Activated CD4-positive, alpha-beta T cell treated with anti-CD3 and anti-CD28 coated beads, Interleukin-2, amount 50 U/mL, for 16 hours (primary cell): ENCODE results near the gene STRAP.
"Not testable (repeated sequence)": the region's sequence is repeated elsewhere in the genome, so short reads cannot be mapped to it uniquely, and the experiment has no call there.

Experiments
- DNase-seq: peaks from one replicate; pipeline ENCODE4 v3.0.0-alpha.2; 2020

The STRAP gene

DNA sequence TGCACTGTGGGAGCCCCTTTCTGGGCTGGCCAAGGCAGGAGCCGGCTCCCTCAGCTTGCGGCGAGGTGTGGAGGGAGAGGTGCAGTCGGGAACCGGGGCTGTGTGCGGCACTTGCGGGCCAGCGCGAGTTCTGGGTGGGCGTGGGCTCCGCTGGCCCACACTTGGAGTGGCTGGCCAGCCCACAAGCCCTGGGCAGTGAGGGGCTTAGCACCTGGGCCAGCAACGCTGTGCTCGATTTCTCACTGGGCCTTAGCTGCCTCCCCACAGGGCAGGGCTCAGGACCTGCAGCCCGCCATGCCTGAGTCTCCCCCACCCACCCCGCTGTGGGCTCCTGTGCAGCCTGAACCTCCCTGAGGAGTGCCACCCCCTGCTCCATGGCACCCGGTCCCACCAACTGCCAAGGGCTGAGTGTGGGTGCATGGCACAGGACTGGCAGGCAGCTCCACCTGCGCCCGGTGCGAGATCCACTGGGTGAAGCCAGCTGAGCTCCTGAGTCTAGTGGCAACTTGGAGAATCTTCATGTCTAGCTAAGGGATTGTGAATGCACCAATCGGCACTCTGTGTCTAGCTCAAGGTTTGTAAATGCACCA is 7.5 kb upstream of the STRAP start:
- DNase-seq, result not testable (repeated sequence)

GRCh38 chr12:15875863-15876262 is 6.3 kb upstream of the STRAP start:
- no peak for DNase-seq

DNA sequence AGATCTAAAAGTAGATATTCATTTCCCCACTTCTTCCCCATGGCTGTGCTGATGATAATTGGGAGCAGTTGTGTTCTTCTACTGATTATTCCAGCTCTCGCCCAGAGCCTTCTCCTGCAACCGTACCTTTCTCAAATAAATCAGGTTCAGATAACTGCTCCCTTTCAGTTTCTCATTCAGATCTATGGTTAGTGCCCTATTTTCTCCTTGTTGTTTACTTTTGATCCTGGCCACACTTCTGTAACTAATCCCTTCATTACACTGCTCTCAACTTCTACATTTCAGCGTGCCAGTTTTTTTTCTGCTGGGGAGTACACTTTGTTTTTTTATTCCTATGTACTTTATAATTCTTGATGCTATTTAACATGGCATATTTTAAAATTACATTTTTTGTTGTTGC is 2.8 kb upstream of the STRAP start:
- DNase-seq, result no peak

DNA sequence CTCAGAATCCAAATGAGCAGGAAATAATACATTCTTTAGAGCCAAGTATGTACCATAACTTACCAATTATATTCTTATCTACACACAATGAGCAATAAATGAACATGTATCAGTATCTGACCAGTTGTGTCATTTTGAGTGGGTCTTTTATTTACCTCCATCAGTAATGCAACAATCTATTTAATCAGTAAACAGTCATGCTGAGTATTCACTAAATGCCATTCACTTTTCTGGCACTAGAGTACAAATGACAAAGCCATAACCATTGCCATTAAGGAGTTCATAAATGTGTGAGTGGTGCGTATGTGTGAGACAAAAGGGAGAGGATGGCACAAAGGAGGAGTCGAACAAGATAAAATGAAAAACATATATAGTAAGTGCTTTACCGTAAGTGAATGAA is 1.5 kb upstream of the STRAP start:
- DNase-seq, result no peak

GRCh38 chr12:15883536-15883935 is 1.3 kb downstream of the STRAP start:
- no peak for DNase-seq

DNA sequence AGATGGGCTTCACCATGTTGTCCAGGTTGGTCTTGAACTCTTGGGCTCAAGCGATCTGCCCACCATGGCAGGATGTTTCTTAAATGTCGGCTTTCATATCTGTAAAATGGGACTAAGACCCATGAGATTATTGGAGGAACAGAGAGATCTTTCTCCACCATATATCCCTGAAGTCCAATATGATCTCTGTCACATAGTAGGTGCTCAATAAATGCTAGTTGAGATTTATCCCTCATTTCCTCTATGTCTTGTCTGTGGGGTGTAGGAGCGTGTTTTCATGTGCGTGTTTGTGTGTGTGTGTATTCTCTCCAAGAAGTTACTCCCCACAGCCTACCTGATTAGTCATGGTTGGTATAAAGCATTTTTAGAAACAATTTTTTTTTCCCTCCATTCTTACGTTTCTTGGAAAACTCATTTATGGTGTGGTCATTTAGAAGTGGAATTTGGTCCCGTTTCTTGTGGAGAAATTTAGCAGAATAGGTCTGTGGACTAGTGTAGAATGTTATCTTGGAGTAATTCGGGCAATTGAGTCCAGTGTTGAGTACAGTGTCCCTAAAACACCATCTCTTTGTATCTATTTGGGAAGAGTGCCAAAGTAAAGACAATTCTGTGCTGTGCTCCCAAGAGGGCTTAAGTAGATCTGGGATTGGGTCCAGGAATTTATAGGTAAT is 4.3 kb downstream of the STRAP start:
- DNase-seq, result no peak

DNA sequence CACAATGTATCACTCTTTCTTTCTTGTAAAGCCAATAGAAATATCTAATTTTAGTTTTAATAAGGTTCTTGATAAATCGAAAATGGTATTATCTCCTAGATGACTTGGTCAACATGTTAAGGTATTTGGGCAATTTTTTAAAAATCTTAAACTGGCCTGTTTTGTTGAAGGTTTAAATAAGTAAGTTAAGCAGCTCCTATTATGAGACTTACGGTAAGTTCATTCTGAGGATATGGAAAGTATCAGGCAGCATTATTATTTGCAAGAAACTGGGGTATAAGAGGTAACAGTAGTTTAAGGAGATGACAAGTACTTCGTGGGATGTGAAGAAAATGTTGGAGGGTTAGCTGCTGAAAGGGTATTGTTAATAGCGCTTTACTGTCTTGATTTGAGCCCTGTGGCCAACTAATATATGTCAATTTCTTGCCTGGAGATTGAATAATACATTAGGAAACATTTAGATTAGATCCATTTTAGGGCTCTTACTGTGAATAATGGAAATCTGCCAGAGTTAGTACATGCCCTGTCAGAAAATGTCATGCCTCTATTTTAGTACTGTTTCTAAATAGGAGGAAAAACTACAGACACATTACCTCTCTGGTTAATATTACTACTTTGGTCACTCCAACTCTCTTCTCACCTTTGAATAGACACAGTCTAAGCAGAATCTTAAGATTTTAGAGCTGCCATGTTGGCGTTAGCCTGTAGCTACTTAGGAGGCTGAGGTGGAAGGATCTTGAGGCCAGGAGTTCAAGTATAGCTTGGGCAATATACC is 5.0 kb downstream of the STRAP start:
- DNase-seq, result no peak

DNA sequence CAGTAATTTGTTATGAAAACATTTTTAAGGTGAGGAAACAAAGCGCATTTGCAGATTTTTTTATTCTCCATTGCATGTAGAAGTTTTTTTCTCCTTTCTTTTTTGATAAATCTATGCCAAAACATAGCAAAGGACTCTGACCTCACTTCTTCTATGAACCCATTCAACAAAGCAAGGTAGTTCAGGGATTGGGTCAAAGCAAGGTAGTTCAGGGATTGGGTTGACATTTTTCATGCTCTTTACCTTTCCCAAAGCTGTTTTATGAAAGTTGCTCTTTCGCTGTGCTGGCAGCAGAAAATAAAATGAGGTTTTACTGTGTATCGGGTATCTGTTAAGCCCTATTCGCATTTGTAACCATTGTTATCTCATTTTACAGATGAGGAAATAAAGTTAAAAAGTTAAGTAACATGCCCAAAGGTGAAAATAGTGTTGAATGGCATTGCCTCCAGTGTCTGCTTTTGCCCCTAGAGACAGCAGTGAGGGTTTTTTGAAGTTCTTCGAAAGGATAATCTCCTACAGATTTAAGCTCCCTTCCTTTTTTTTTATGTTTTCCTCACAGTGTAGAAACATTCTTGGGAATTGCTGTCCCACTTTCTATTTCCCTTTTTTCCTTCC is 10.6 kb downstream of the STRAP start:
- DNase-seq, result no peak

DNA sequence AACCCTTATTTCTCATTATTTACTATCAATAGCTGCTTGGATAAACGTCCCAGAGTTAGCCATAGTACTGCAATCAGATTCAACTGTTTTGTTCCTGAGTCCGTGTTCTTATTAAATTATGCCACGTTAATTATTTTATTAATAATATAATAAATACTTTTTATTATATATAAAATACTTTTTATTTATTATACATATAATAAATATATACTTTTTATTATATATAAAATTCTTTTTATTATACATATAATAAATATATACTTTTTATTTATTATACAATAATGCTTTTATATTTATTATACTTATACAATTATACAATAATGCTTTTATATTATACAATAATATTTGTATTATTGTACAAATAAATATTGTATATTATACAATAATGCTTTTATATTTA is 11.1 kb downstream of the STRAP start:
- no peak for DNase-seq

DNA sequence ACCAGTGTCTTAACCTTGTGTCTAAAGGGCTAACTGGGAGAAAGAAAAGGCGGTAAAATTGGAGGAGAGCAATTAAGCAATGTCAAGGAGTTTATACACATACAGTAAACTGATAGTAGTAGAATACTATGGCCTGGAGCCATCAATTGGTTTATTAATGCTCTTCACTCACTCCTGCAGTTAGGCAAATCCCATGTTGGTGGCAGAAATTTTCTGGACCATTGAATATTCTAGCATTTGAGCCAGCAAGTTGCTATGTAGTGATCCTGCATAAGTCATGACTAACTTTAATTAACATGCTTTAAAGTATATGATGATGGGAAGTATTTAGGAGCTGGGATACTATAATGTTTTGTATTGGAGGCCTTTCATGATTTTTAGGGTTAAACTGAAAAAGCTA is 14.7 kb downstream of the STRAP start:
- no peak for DNase-seq

DNA sequence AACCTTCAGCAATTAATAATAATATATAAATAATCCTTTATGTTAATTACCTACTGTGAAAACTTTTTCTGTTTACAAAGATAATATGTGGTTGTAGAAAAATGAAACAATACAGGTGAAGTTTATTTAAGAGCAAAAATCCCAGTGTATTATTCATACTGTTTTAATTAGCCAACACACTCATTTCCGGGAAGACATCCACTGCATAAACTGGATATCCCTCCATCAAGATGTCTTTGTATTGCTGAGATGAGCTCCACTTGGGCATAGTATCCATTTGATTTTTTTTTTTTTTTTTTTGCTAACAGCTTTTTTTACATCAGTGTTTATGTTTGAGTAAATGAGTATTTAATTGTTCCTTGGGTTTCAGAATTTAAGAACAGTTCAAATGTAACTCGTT is 15.2 kb downstream of the STRAP start:
- DNase-seq, result no peak

- peak; percentile 30 for DNase-seq
Measured at GRCh38 chr12:15899282-15899870, 17.2 kb downstream of the STRAP start.

- no peak for DNase-seq
Measured at GRCh38 chr12:15904378-15904920, 22.3 kb downstream of the STRAP start.

DNA sequence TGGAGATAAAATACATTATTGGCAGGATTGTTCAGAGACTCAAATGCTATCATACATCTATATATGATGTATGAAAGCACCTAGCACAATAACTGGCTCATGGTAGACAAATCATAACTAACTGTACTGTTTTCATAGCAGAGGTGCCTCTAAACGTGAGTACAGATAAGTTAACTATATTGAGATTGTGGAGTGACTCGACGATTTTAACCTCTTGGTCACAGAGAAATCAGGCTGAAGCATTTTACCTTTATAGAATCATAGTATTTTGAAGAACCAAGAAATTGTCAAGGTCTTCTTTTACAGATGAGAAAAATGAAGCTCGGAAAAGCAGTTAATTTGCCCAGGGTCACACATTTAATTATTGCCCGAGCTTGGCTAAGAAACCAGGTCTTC is 28.3 kb downstream of the STRAP start:
- DNase-seq, result no peak

- peak; percentile 60 for DNase-seq
Measured at GRCh38 chr12:15910864-15911721, 28.9 kb downstream of the STRAP start, which contains the start of gene DERA. Gene DERA (plus strand): TSS chr12:15911332. CDS start chr12:15911384, 52 bp downstream.

DNA sequence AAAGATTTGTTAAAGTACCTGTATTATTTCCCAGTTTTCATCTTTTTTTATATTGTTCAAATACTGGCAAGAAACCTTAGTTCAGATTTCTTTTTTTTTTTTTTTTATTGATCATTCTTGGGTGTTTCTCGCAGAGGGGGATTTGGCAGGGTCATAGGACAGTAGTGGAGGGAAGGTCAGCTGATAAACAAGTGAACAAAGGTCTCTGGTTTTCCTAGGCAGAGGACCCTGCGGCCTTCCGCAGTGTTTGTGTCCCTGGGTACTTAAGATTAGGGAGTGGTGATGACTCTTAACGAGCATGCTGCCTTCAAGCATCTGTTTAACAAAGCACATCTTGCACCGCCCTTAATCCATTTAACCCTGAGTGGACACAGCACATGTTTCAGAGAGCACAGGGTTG is 29.7 kb downstream of the STRAP start:
- not testable (repeated sequence) for DNase-seq

DNA sequence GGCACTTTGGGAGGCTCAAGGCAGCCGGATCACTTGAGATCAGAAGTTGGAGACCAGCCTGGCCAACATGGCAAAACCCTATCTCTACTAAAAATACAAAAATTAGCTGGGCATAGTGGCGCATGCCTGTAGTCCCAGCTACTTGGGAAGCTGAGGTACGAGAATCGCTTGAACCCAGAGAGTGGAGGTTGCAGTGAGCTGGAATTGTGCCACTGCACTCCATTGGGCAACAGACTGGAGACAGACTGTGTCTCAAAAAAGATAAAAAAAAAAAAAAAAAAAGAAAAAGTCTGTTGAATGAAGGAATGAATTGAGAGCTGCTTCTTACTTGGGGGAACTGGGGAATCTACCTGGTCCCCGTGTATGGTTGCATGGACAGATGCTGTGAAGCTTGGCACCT is 31.9 kb downstream of the STRAP start:
- DNase-seq, result not testable (repeated sequence)

- no peak for DNase-seq
Measured at GRCh38 chr12:15918066-15918465, 35.9 kb downstream of the STRAP start.

DNA sequence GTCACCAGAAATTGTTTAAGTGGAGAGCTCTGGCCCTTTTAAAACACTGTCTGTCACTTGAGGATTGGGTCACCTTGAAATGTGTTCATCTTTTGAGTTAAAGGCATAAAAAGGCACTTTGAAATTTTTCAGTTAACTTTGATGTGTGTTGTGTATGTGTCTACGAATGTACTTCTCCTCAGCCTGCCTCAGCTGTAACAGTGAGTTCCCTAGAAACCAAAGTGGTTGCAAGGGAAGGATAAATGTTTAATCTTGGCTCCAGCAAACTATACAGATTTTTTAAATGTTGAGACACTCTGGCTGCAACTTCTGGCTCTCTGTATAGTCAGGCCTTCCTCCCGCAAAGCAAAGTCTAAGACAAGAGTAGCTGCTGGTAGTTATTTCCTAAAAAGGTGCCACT is 37.2 kb downstream of the STRAP start:
- no peak for DNase-seq

- no peak for DNase-seq
Measured at GRCh38 chr12:15924956-15925355, 42.8 kb downstream of the STRAP start.

- no peak for DNase-seq
Measured at GRCh38 chr12:15928346-15928745, 46.2 kb downstream of the STRAP start.
